Measurements from ENCODE around the gene DISC1. TPM values are rescaled to one million over a fixed set of nuclear protein-coding genes. Genes with fewer than 3 reads are reported as not detected.

The DISC1 gene
- total RNA-seq, 1 donor from 2014 or later, result 4.7 TPM

DNA sequence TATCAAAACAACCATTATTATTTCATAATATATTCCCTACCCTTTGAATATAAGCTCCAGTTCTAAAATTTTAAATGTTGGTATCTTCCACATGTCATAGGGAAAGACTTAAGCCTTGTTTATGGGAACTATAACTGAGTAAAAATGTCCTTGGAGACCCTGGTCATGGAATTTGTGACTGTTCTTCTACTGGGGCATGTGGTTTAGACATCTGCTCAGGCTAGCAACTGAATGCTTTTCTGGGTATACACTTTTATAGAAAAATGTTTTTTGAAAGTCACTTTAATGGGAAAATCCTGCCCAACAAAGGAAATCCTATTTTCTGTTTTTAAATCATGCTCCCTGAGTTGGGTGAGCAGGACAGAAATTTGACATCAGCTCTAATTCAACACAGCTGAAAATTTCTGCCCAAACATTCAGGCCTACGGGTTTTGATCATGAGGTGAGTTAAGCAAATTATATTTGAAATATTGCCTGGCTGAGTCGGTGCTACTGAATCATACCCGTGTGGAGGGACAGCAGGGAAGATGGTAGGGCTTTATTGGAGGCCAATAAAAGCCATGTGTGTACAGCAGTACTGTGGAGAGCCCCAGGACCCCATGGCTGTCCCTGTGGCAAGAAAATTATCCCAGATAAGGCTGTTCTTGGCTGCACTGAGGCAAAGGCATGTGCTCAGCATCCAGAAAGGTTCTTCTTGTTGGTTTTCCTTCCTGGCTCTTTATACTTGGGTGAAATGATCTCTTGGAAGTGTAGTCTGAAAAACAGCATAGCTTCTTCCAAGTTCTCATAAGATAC is 391.8 kb downstream of the DISC1 start:
- DNase-seq (ENCODE audit: extremely low spot score, unreplicated experiment), result no peak
- TF ChIP-seq, protein P1, sequence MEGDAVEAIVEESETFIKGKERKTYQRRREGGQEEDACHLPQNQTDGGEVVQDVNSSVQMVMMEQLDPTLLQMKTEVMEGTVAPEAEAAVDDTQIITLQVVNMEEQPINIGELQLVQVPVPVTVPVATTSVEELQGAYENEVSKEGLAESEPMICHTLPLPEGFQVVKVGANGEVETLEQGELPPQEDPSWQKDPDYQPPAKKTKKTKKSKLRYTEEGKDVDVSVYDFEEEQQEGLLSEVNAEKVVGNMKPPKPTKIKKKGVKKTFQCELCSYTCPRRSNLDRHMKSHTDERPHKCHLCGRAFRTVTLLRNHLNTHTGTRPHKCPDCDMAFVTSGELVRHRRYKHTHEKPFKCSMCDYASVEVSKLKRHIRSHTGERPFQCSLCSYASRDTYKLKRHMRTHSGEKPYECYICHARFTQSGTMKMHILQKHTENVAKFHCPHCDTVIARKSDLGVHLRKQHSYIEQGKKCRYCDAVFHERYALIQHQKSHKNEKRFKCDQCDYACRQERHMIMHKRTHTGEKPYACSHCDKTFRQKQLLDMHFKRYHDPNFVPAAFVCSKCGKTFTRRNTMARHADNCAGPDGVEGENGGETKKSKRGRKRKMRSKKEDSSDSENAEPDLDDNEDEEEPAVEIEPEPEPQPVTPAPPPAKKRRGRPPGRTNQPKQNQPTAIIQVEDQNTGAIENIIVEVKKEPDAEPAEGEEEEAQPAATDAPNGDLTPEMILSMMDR (conservative IDR thresholded peaks at IDR 0.05), result no peak
- Mint-ChIP-seq H3K36me3 (no peaks in the 10 kb centered on the region), H3K27me3 (peaks cover 12% of the 10 kb centered on the region), H3K4me3 (no peak overlapping the region), H3K4me1 (ENCODE audit: unreplicated experiment) (peaks cover 21% of the 10 kb centered on the region), H3K9me3 (no peaks in the 10 kb centered on the region), H3K27ac (no peak overlapping the region)

DNA sequence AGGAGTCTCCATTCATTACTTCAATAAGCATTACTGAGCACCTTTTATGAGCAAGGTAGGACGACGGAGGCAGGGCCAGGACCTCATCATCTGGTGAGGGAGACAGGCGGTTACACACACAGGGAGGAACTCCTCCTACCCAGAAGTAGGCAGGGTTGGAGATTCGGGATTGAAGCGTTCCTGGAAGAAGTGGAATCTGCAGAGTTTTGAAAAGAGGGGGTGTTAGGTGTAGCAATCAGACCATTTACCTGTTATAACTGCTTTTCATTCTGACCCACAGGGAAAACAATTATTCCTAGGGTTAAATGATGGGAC is 392.4 kb downstream of the DISC1 start:
- H3K9me3 Mint-ChIP-seq, result no peaks in the 10 kb centered on the region
- no peaks in the 10 kb centered on the region for H3K36me3 Mint-ChIP-seq
- H3K27ac Mint-ChIP-seq, result no peak overlapping the region
- peaks cover 12% of the 10 kb centered on the region for H3K27me3 Mint-ChIP-seq
- TF ChIP-seq, protein P1 (conservative IDR thresholded peaks at IDR 0.05), result no peak
- peaks cover 21% of the 10 kb centered on the region for H3K4me1 Mint-ChIP-seq (ENCODE audit: unreplicated experiment)
- H3K4me3 Mint-ChIP-seq, result no peak overlapping the region
- DNase-seq (ENCODE audit: extremely low spot score, unreplicated experiment), result no peak

DNA sequence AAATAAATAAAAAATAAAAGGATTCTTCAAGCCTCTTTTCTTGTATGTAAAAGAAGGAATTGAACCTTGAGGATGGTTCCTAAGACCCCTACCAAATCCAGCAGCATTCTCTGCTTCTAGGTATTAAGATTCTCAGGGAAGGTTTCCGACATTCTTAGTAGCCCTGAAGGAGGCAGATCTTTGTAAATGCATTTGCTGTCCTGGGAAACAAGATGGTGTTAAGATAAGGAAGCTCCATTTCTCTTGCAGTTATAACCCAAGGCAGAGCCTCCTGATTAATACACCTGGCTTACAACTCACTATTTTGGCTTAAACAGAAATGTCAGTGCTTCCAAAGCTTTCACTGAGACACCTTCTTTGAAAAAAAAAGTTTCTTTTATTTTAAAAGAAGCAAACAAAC is 393.8 kb downstream of the DISC1 start:
- Mint-ChIP-seq H3K36me3 (no peaks in the 10 kb centered on the region), H3K9me3 (no peaks in the 10 kb centered on the region), H3K27me3 (peaks cover 5% of the 10 kb centered on the region), H3K4me3 (no peak overlapping the region), H3K4me1 (ENCODE audit: unreplicated experiment) (peaks cover 17% of the 10 kb centered on the region), H3K27ac (no peak overlapping the region)
- DNase-seq (ENCODE audit: extremely low spot score, unreplicated experiment), result no peak
- TF ChIP-seq, protein P1 (conservative IDR thresholded peaks at IDR 0.05), result no peak

DNA sequence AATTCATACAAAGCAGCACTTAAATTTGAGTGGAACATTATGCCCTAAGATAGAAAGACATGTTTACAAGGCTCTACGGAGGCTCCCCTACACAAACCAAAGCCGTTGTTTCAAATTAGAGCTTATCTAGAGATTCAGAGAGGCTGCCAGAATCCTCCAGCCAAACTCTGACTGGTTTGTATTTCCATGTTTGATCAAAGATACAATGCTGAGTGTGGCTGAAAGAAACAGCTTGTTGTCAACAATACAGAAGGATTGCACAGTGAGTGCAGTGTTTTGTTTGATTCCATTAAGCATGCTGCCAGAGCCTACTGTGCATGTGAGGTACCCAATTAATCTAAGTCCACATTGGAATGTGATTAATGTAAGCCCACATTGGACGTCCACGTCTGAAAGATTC is 402.7 kb downstream of the DISC1 start:
- Mint-ChIP-seq H3K27ac (no peak overlapping the region), H3K36me3 (no peaks in the 10 kb centered on the region), H3K4me3 (no peak overlapping the region), H3K27me3 (peaks cover 9% of the 10 kb centered on the region), H3K9me3 (no peaks in the 10 kb centered on the region), H3K4me1 (ENCODE audit: unreplicated experiment) (peaks cover 9% of the 10 kb centered on the region)
- TF ChIP-seq, protein P1 (conservative IDR thresholded peaks at IDR 0.05), result no peak
- DNase-seq (ENCODE audit: extremely low spot score, unreplicated experiment), result no peak

DNA sequence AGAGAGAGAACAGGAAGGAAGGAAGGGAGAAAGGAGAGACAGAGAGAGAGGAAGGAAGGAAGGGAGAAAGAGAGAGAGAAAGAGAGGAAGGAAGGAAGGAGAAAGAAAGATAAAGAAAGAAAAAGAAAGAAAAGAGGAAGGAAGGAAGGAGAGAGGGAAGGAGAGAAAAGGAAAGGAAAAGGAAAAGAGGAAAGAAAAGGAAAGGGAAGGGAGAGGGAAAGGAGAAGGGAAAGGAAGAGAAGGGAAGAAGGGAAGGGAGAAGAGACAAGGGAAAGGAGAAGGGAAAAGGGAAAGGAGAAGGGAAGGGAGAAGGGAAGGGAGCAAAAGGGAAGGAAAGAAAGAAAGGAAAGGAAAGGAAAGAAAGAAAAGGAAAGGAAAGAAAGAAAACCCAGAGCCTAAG is 404.6 kb downstream of the DISC1 start:
- Mint-ChIP-seq H3K27me3 (peaks cover 9% of the 10 kb centered on the region), H3K4me1 (ENCODE audit: unreplicated experiment) (peaks cover 9% of the 10 kb centered on the region), H3K27ac (no peak overlapping the region), H3K36me3 (no peaks in the 10 kb centered on the region), H3K4me3 (no peak overlapping the region), H3K9me3 (no peaks in the 10 kb centered on the region)
- no peak for DNase-seq (ENCODE audit: extremely low spot score, unreplicated experiment)
- TF ChIP-seq, protein P1 (conservative IDR thresholded peaks at IDR 0.05), result no peak
